SK-N-MC (cell line): Measurements from ENCODE around the gene CACNA1C.

Experiments used
- EZH2 ChIP-seq: fragments of 200-600 bp; sonication (generic); IDR thresholded peaks from one replicate; pipeline ENCODE4 v1.6.1; 2017; ENCODE audit warnings: antibody characterized with exemption
- POLR2AphosphoS5 ChIP-seq: IDR thresholded peaks from 2 replicates; pipeline ENCODE4 v1.6.1; 2012; ENCODE audit warnings: mild to moderate bottlenecking, low read depth, low read length, borderline replicate concordance

- no peak for TF ChIP-seq EZH2
- TF ChIP-seq POLR2AphosphoS5, result no peak
Measured at GRCh38 chr12:2509137-2509536, 456.4 kb downstream of the CACNA1C start.
